NCI-H2081 treated with DMSO at 0.1 percent for 48 hours (cell line): ENCODE data around the gene ZNF484.
"Not testable (repeated sequence)": the region's sequence is repeated elsewhere in the genome, so short reads cannot be mapped to it uniquely, and the experiment has no call there.

ENCODE experiments used
- DNase-seq: peaks from one replicate; lab custom pipeline; 2025; lab: John Stamatoyannopoulos, UW

ZNF484 gene

DNA sequence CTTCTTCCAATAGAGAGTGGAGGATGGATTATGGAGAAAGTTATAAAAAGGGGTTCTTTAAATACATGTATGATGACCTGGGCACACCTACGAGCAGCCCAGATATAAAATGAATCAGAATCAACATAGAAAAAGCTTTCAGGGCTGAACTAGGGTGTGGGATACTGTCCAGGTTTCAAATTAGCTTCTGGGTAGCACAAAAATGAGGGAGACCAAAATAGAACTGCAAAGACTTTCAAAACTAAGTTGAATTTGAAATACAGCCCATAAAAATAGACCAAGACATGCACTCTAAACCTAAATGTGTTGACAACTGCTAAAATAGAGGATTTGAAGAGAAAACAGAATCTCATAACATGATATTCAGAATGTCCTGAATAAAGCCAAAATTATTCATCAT lies 17.0 kb downstream of the ZNF484 start:
- no peak for DNase-seq

DNA sequence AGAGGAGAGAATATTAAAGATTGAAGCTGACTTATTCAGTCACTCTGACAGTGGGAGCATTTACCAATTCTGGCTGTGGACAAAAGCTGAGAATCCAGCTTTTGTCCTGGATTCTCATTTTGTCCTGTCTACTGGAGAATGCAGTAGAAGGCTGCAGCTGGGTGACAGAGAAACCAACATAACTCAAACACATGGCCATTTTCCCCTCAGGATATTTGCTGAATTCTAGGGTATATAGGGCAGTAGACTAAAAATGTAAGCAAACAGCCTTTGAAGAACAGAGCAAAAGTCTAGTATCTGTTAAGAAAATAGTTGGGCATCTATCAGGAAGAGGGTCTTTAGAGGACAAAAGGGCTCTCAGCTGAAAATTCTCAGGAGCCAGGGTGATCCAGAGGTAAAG lies 20.6 kb downstream of the ZNF484 start:
- DNase-seq = no peak

DNA sequence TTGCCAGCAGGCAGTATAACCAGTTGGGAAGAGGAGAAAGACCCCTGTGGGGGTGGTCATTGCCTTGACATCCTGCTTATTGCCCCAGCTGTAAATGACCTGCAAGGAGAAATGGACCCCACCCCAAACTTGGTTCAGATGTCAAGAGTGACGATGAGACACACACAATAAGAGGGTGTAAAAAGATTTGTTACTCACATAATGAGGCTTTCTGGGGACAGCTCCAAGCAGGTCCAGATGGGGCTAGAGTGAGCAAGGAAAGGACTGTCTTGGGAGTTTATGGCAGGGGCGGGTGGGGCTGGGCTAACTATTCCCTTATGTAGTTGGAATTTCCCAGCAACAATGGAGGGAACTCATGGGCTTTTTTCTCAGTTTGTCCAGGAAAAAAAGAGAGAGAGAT lies 24.1 kb downstream of the ZNF484 start:
- DNase-seq = no peak

DNA sequence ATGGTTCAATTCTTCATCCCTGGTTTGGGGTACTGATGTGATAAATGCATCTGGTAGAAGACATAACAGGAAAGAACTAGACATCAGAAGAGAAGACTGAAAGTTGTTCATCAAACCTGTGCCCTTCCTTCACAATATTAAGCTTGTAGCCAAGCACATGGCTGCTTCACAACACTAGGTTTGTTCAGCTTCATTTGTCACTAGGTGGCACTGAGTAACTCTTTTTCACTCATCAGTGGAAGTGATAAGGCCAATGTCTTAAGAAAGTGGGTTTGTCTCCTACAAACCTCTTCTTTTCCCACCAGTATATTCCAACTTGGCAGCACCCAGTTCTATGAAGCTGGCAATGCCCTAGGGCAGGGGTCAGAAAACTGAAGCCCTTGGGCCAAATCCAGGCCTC lies 26.9 kb downstream of the ZNF484 start:
- no peak for DNase-seq

DNA sequence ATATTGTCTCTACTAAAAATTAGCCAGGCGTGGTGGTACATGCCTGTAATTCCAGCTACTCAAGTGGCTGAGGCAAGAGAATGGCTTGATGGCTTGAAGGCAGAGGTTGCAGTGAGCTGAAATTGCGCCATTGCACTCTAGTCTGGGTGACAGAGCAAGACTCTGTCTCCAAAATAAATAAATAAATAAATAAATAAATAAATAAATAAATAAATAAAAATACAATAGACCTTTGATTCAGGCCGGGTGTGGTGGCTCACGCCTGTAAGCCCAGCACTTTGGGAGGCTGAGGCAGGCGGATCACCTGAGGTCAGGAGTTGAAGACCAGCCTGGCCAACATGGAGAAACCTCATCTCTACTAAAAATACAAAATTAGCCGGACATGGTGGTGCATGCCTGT lies 29.1 kb downstream of the ZNF484 start:
- DNase-seq = not testable (repeated sequence)

DNA sequence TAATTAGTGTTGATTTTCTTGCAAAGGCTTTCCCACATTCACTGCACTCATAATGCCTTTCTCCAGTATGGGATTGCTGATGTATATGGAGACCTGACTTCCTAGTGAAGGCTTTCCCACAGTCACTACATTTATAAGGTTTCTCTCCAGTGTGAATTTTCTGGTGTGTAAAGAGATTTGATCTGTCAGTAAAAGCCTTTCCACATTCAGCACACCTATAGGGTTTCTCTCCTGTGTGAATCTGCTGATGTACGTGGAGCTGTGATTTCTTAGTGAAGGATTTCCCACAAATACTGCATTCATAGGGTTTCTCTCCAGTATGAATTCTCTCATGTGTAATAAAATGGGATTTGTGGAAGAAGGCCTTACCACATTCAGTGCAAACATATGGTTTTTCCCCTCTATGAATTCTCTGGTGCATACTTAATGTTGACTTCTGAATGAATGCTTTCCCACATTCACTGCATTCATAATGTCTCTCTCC lies 31.1 kb downstream of the ZNF484 start:
- DNase-seq = no peak

DNA sequence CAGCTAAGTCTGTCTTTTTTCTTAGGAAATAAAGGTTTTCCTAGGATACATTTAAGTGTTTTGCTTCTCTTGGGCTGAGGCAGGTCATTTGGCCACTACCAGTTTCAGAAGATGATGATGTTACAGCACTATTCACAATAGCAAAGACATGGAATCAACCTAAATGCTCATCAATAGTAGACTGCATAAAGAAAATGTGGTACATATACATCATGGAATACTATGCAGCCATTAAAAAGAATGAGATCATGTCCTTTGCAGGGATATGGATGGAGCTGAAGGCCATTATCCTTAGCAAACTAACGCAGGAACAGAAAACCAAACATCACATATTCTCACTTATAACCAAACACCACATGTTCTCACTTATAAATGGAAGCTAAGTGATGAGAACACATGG lies 39.4 kb downstream of the ZNF484 start:
- not testable (repeated sequence) for DNase-seq

DNA sequence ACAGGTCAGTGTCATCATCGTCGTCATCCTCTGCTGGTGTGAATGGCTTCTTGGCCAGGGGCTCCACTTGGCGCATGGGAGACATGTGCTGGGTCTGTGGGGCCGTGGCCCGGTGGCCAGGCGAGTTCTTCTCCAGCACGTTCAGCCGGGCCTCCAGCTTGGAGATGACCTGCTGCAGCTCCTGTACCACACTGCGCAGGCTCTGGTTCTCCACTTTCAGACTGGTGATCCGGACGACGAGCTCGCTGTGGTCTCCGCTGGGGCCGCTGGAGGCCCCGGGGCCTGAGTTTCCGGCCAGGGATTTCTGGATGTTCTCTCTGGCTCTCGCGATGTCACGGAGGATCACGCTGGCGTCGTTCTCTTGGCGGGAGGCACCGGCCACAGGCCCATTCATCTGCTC lies 40.6 kb downstream of the ZNF484 start:
- DNase-seq = no peak

DNA sequence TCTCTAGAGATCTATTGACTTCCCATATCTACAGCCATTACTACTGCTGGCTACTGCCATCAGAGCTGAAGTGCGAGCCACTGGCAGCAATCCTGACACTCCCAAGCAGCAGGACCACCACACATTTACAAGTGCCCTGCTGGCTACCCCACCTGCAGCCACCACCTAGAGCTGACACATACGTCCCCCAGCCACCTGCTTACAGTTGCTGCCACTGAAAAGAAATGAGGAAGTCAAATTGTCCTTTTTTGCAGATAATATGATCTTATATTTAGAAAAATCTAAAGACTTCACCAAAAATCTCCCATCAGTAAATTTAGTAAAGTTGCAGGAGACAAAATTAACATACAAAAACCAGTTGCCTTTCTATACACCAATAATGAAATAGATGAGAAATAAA lies 48.4 kb downstream of the ZNF484 start:
- no peak for DNase-seq

DNA sequence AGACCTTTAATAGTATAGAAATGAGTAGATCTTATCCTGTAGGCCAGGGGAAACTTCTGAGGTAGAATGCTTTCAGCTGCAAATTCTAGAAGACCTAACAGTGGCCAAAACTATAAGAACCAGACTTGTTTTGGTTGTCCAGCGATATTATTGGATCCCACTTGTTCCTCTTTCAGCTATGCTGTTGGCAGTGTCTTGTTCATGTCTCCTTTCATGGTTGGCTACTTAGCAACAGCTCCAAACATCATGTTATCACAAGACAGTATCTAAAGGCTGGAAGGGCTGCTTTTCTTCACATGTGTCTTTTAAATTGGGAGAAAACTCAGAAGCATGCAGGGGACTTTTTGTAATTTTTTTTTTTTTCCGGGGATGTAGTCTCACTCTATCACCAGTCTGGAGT lies 52.8 kb downstream of the ZNF484 start:
- DNase-seq = not testable (repeated sequence)

DNA sequence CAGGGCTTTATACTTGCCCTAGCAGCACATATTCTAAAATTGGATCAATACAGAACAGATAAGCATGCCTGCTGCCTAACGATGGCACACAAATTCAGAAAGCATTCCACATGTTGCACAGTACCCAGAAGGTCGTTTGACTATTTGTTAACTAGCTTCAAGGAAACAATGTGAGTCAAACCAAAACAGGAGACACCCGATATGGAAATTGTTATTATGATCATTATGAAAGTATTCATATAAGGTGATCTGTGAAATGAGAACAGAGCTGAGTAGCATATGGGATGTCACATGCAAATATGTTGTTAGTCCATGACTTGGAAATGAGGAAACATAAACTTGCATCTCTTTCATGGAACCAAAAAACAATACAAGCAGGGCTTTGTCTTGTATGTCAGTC lies 56.9 kb downstream of the ZNF484 start:
- DNase-seq = no peak

DNA sequence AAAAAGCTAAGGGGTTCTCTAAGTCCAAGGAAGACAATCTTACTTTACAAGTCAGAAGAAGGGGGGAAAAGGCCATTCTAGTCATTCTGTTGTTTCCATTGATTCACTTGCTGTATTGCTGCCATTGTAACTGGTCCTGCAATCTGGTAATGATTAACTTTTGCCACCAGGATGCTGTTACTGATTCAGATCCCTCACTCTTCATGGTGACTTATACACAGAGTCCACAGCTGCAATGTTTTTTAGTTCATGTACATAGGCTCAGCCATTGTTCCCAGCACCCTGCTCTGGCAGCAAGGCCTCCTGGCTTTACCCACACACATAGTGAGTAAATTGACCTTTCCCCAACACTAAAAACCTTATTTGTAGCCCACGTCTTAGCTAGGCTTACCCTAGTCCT lies 57.9 kb downstream of the ZNF484 start:
- not testable (repeated sequence) for DNase-seq

DNA sequence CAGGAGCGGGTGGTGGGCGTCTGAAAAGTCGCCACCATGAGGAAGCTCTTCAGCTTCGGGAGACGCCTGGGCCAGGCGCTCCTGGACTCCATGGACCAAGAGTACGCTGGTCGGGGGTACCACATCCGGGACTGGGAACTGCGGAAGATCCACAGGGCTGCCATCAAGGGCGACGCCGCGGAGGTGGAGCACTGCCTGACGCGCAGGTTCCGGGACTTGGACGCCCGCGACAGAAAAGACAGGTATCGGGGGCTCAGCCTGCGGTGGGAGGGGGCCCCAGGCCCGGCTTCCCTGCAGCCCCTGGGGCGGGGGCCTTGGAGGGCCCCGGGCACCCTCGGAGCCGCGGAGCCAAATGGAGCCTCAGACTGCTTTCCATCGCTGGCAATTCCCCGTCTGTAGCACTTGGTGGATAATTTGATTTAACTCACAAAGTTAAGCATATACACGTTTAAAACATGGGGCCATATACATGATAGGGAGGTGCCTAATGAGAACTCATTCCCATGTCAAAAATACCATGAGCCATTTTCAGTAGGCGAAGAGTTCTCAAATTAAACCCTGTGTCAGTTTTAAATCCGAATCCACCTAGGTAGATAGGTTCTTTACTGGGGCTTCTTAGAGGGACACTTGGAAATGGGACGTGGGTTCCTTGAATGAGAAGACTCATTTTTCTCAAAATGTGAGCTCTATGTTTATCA lies 68.1 kb downstream of the ZNF484 start:
- not testable (repeated sequence) for DNase-seq

DNA sequence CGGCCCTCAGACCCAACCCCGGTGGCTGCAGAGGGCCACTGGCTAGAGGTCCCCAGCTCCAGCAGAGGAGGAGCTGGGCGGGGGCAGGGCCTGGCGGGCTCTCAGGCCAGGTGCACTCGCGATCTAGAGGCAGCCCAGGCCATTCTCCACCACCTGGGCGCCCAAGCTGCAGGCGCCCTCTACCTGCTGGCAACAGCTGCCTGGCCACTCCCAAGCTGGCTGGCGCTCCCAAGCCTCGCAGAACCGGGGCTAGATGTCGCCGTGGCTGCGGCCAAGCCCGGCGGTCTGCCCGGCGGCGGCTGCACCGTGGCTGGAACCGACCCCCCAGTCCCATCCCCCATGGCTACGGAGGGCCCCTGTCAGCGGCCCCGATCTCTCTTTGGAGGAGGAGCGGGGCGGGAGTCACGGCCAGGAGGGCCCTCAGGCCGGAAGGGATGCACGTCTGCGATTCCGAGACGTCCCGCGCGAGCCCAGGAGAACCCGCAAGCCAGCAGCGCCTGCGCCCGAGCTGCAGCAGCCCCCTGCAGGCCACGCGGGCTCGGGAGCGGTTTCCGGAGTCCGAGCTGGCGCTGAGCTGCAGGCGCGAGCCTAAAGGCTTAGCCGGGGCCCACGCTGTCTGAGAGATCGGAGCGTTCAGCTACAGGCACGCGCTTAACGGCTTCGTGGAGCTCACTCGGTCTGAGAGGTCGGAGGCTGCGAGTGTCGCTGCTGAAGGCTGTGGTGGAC lies 68.9 kb downstream of the ZNF484 start:
- no peak for DNase-seq

DNA sequence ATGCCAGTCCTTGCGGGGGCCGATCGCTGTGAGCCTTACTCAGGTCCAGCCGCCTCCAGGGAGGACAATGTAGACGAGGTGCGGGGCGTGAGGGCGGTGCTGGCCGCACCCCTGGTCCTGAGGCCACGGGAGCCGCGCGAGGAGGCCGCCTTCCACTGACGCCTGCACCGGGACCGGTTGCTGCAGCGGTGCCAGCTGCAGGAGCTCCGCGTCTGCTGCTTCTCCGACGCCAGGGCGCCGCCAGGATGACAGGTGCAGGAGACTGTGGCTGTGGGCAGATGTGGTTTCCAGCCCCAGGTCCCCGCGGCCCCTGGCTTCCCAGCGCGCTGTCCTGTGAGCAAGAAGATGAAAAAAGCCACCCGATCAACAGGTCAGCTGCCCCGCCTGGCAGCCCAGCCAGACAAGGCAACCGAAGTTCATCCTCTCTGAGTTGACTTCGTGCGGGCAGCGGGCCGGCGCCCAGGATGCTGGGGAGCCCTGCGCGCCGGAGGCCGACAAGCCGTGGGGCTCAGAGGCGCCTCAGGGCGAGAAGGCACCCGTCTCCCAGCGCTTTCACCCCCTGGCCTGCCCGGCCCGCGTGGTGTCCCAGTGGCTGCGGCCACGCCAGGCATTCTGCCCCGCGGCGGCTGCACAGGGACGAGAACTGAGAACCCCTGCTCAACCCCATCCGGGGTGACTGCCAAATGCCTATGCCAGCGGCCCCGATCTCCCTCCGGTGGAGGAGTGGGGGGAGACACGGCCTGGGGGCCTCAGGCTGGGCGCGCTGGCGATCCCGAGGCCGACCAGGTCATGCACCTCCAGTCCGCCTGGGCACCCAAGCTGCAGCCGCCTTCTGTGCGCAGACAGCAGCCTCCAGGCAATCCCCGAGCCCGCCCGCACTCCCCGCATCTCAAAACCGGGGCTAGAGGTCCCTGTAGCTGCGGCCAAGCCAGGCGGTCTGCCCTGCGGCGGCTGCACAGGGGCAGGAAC lies 69.8 kb downstream of the ZNF484 start:
- no peak for DNase-seq

DNA sequence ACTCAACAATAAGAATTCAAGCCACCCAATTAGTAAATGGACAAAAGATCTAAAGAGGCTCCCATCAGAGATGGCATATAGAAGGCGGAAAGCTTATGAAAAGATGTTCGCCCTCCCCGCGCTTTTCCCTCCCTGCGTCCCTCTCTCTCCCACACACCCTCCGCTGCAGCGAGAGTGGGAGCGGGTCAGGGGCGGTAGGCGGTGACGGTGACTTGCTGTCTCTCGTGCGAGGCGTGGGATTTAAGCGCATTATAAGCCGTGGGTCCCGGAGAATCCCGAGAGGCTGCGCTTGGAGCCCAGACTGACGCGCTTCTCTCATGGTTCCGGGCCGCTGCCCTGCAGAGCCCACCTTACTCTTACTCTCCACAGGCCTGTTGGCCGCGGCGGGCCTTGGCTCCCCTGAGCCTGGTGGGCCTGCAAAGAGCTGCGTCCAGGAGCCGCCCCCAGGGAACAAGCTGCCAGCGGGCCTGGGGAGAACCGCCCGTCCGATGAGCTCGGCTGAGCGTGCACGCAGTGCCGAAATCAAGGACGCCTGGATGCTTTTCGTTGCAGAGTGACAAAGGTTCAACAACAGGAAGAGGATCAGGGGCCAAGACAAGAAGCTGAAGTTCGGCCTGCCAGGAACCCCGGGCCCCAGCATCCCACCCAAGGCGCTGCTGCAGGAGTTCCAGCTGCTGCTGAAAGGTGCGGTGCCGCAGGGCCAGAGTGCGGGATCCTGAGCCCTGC lies 70.6 kb downstream of the ZNF484 start:
- no peak for DNase-seq

DNA sequence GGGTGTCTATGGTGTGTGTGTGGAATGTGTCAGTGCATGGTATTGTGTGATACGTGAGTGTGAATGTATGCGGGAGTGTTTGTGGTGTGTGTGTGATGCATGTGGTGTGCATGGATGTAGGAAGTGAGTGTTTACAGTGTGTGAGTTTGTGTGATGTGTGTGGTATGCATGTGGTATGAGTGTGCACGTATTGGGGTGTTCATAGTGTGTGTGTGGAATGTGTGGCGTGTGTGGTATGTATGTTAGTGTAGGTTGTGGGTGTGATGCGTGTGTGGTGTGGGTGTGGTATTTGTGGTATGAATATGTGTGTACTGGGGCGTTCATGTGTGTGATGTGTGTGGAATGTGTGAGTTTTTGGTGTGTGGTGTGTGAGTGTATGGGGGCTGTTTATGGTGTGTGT lies 73.1 kb downstream of the ZNF484 start:
- no peak for DNase-seq

DNA sequence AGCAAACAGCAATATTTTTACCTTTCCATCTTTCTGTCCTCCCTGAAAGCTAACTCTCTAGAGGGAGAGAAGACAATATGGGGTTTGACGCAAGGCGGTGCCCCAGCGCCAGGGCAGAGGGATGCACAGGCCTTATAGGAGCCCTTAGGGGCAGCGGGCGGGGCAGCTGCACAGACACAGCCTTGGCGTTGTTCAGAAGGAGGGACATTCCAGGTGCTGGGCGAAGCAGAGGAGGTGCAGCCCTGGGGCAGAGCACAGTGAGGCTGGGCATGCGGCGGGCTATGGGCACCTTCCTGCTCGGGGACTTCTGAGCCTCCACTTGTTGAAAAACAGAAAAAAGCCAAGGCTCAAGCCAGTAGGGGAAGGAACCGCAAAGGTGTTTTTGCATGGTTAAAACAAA lies 79.5 kb downstream of the ZNF484 start:
- no peak for DNase-seq

DNA sequence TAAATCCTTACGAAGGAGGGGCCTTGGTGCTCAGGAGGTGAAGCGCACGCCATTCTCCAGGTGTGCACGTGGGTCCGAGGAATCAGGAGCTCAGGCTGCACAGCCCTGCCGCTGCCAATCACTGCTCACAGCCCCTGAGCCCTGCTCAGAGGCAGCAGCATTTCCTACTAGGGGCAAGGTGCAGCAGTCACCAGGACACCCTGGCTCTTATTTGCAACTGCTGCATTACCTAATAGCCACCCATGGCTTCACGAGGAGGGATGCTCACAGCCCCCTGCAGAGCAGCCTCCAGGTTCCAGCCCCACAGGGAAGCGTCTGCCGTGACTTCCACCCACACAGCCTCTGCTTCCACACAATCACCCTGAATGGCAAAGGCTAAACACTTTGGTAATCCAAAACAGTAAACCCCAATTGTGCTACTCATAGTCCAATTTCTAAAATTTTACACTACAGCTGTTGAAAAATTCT lies 81.5 kb downstream of the ZNF484 start:
- DNase-seq = not testable (repeated sequence)

DNA sequence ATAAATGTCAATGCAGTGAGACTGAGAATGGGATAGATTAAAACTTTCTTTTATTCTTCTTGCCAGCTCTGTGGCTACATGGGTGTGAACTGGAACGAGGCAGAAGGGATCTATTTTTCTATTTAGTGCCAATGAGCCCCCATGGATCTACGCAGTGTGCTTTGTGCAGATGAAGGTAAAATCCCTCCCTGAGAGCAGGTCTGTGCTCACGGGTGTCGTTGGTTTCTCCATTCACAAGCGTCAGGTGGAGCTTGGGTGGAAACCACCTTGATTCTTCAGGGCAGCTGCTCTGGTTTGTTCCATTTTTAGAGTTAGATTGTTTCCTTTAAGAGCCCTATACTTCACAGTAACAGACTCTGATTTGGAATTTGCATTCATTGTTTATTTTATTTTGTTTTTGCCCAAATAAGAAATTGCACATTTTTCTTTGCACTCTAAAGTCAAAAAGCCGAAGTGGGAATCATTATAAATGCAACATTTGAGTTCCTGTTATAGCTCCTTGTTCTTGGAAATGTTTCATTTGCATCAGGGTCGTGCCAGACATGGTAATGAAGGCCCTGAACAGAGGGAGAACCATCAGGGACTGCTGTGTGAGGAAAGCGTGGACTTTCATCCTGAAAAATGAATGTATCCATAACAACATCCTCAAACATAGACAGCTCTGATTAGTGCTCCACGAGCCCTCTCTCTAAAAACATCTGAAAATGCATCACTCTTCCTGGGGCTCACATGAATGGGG lies 82.1 kb downstream of the ZNF484 start:
- DNase-seq = no peak
